Nucleus accumbens (tissue), 56 donors: ENCODE results near the gene KRT81.

Experiments used
- DNase-seq, 56 donors: peaks; one replicate each; lab custom pipeline; 2025; lab: John Stamatoyannopoulos, UW

Gene KRT81

DNA sequence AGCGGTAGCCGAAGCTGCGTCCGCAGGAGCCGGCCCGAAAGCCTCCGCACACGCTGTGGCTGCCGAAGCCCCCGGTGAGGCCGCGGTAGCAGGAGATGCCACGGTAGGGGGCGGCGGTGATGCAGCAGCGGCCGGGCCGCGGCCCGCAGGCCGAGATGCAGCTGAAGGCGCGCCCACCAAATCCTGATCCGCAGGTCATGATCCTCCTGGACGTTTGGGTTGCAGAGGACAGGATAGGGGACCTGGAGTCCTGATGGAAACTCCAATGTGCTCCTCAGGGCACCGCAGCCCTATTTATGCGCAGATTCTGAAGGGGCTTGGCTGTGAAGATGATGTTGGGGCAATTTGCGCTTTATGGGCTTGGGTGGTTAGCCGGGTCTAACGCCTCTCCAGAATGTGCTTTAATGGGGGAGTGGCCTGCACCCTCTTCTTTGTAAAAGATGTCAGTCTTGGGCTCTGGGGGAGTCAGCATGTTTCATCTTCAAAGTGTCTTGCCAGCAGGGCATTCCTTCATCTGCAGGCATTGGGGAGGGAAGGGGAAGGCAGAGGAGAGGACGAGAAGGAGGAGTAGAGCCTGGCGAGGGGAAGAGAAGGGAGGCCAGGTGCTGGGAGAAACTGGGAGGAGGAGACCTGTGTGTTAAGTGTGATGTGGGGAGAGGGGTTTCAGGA, at the start of gene KRT81:
TSS of gene KRT81 (minus strand) at position 268 of the 669 bp plus-strand sequence. CDS start at position 199, 69 bp downstream.
- no peak for DNase-seq

DNA sequence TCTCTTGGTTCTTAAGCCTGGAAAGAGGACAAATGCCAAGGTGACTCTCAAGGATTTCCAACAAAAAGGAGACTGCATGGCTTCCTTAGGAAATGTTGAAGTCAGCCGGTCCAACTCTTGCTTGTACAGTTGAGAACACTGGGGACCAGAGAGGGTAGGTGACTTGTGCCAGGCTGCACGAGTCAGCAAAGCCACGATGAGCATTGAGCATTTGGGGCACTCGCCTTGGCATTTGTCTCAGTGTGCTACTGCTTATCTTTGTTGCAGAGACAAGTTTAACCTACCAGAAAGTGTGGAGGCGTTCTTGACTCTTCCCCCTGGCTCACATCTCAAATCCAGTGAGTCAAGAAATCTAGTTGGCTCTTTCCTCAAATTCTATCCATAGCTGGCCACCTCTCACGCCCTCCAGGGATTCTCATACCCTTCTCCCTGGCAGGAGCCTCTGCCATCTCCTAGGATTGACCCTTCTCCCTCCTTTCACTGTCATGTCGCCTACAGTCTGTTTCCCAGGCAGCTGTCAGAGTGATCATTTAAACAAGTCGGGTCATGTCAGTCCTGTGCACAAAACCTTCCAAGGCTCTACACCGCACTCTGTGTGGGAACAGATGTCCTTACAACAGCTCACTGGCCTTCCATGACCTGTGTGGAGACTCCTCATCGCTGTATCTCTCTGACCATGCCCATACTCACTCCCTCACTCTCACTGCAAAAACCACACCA, 47.1 kb upstream of the KRT81 start:
- no peak for DNase-seq

DNA sequence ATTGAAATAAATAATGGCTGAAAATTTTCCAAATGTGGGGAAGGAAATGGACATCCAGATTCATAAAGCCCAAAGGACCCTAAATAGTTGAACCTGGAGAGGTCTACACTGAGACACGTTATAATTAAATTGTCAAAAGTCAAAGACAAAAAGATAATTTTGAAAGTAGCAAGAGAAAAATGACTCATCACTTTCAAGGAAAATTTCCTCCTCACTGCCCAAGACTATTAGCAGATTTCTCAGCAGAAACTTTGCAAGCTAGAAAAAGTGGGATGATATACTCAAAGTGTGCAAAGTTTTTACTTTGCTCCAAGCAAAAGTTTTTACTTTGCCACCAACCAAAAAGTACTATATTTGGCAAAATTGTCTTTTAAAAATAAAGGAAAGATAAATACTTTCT, 45.7 kb upstream of the KRT81 start:
- no peak for DNase-seq

DNA sequence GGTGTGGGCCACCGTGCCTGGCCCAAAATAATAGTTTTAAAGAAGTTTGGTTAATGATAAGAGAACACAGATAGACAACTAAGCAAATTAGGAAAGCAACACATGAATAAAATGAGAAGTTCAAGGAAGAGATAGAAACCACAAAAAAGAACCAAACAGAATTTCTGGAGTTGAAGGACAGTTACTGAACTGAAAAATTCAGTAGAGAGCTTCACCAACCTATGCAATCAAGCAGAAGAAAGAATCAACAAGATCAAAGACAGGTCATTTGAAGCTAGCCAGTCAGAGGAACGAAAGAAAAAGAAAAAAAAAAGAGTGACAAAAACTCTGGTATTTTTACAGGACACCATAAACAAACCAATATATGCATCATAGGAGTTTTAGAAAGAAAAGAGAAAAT, 45.3 kb upstream of the KRT81 start:
- DNase-seq: no peak

DNA sequence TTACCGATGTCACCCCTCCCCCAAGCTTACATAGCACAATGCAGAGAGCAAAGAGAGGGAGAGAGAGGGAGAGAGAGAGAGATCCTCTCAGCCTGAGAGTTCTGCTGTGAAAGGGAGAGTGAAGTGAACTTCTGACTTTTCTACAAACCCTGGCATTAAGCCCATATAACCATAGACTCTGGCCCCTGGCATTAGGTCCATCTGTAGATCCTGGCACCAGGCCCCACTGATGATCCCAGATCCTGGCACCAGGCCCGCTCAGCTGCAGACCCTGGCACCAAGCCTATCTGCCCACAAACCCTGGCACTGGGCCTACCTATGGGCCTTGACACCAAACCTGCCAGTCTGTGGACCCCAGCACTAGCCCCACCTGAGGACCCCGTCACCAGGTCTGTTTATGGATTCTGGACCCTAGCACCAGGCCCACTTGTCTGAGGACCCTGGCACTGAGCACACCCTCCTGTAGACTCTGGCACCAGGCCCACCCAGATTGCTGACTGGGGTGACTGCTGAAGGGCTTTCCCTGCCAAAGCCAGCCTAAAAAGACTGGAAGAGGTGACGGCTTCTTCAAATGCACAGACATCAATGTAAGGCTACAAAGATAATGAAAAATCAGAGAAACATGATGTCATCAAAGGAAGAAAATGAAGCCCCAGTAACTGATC, 44.4 kb upstream of the KRT81 start:
- DNase-seq: no peak

DNA sequence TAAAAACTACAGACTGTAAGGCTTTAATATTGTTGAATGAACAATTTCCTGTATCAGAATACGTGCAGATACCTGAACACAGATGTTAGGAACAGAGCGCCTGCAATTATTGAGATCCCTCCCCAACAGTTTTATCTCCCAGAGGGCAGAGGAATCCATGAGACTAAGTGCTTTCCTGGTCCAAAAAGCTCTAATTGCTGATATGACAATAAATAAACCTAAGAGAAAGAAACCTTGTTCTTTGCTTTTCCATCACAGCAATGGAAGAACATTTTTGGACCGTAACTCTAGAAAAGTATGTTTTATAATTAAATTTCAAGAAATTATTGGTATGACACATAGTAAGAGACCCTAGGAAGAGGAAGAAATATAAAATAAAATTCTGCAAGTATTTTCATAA, 42.9 kb upstream of the KRT81 start:
- no peak for DNase-seq

DNA sequence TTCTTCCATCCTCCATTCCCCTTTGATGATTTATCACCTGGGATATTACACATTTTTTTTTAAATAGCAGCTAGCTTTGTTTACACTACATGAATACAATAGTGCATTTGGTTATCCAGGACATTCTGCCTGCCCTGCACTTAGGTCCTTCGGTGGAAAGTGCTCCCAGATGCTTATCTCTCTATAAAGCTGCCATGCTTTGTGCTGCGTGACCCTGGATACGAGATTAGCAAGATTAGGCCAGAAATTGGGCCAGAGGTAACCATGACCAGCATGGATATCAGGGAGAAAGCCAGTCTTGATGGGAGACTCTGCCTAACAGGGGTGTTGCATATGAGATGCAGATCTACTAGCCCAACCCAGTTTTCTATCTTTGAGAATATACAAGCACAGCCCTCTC, 42.0 kb upstream of the KRT81 start:
- no peak for DNase-seq

DNA sequence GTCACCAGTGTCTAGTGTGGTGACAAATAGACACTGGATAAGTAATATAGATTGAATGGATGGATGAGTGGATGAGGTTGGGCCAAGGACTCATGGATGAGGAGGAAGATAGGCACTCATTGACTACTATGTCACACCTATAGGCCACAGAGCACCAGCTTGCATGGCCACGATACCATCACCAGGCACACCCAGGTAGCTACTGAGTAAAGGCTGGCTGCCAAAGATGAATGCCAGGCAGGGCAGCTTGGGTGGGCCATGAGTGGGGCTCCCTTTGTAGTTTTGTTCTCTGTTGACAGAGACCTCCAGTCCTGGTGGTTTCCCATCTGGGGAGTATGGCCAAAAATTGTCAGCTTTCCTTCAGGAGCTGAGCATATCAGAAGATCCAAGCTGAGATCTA, 41.0 kb upstream of the KRT81 start:
- DNase-seq: no peak

DNA sequence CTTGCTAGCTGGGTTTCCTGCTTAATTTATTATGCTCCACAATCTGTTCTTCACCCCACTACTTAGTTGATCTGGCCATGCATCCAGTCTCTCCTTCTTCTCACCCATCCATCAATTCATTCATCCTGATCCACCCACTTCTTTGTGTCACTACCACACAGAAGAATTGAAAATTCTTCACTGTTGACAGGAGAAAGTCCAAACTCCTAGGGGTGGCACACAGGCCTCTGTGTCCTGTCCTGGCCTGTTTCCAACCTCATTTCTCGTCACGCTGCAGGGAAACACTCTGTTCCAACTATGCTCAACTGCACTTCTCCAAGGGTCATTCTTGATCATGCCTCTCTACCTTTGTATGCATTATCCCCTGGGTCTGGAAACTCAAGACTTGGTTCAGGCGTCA, 40.5 kb upstream of the KRT81 start:
- DNase-seq: no peak

DNA sequence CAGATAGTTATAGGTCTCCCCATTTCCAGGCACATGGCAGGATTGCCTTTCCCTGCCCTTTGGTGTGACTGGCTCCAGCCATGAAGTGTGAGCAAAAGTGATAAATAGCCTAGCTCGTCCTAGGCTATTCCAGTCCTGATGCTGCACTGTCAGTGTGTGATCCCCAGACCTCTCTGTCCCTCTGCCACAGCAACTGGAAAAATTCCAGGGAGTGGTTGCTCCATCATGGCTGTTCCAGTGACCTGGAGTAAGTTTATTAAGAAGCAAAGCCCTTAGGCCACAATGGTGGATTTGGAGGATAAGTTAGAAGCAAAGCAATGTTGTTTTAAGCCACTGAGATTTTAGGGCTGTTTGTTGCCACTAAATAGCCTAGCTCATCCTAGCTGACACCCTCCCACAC, 39.7 kb upstream of the KRT81 start:
- no peak for DNase-seq

DNA sequence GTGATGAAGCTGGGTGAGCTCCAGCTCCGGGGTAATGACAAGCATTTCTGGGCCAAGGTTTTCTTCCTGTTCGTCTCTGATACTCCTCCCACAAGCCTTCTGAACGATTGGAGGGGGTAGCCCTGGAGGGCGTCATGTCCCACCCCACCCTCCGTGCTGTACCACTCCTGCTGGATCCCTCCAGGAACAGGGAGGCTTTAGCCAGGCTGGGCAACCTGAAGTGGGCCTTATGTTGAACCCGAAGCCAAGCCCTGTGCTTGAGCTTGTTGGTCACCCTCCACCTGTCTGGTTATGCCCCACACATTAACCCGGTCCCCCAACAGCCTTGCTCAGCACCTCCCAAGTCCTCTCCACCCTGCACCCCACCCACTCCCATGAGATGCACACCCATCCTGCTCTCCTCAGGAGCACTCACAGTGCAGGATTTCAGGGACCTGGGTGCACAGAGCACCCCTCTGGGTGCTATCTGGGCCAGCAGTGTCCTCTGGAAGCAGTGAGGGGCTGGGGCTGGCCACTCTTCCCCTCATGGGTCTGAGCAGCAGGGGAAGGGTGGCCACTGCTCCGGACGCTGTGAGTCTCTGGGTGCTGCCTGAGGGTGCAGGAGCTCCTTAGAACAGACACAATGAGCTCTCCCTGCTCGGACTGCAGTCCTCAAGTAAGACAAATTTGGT, 36.6 kb upstream of the KRT81 start:
- no peak for DNase-seq

DNA sequence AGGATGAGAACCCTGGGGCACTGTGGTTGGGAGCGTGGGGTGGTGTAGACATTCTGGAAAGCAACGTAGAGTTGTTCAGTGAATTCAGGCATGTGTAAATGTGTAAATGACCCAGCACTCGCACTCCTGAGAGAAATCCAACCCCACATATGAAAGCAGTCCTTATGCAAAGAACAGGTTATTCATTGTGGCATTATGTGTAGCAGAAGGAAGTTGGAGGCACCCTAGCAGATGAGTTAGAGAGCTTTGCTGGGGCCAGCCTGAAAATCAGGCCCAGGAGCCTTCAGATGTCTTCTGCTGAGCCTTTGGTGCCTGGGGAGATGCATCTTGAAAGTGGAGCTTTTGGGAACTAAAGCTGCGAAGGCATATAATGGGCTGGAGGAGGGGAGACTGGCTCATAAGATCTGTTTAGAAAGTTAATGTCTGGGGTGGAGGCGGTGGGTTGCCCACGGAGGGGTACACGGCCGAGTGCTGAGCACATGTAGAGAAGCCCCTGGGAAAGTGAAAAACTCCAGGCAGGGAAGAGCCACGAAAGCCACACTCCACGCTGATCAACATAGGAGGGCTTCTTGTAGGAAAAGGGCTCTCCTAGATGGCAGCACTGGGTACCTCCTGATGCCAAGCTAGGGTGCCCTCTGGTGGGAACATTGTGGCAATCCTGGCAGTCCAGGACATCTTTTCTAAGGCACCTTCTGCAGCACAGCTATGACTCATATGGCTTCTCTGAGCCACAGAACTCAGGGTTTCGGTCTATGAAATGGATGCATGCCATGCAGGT, 35.9 kb upstream of the KRT81 start:
- peak in 52 of 56 donors; percentile 8 to 82 (median 44) for DNase-seq

DNA sequence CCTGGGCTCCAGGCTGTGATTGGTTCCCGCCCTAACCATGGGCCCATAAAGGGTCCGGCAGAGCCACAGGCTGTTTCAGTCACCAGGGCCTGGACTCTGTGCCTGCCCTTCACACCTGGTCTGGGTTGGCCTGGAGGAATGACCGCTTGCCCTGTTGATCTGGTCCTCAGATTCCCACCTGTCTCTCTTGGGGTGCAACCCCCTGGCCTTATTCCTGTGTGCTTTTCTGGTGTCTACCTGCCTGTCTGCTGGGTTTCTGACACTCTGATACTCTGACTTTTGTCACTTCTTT, 32.8 kb upstream of the KRT81 start:
- DNase-seq: no peak

DNA sequence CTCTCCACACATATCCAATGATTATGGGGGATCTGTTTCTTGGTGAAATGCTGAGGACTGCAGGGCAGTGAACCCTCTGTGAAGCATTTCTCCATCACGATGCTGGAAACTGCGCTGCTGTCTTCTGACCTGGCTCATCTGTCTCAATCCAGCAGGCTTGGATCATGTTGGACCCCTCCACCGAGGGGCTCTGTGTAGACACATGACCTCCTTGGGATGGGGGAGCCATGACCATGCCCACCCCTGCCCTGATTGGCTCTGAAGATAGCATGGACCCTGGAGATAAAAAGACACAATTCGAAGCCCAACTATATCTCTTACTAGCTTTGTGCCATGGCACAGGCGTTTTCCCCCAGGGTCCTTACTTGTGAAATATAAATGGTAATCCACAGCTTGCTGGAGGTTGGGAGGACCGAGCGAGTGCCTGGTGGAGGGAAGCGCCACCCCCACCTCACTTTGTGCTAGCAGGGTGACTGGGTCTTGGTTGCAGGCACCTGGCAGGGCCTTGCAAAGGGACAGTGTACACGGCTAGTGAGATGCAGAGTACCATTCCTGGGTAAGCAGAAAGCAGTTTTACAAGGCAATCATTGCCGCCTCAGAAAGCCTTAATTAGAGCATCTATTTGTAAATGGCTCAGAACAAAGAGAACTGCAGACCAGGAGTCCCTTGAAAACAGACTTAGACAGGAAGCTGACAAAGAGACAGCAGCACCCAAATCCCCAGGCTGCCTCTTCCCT, 32.2 kb upstream of the KRT81 start:
- DNase-seq: no peak

DNA sequence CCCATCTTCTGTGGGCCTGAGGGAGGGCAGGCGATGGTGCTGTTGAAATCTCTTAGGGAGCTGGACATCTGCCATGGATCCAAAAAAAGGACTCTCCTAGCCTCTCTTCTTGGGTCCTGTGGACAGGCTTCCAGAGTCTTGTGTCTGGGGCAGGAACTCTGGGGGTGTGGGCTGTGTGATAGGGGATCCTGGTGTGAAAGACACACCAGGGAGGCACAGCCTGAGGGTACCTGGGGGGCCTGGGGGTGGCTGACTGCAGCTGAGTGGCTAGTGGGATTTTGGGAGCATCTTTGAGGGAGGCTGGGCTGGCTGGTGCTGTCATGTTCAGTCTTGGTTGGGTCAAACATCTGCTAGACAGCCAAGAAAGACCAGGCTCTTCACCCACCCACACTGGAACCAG, 31.7 kb upstream of the KRT81 start:
- no peak for DNase-seq

DNA sequence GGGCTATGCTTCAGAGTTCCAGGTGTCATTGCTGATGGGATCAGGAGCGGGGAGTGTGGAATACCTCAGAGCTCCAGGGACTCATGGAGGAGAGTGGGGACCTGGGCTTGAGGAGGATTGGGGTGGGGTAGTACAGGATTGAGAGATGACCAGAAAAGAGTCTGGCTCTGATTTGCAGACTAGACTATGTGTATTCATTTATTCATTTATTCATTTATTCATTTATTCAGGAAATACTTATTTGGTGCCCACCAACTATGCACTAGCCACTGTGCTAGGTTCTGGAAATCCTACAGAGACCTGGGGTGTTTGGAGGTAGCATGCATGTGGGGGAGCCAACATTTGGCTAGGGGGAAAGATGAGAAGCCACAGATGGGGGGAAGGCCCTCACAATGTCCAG, 30.7 kb upstream of the KRT81 start:
- DNase-seq: no peak

DNA sequence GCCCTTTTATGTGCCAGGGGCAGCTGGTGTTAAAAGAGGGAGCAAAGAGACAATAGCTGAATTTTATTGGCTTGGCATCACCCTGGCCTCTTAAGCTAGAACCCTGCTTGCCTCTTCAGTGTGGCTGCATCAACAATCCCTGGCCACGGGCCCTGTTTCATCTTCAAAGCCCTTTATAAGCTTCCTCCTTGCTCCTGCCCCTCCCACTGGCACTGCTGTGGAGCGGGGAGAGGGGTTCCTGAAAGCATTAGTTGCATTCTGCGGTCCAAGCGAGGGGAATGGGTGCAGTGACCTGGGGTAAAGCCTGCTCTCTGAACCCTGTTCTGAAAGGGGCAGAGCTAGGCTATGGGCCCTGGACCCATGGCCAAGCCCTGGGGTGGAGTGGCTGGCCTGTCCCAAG, 30.1 kb upstream of the KRT81 start:
- DNase-seq: peak in 24 of 56 donors; percentile 2 to 59 (median 24)

DNA sequence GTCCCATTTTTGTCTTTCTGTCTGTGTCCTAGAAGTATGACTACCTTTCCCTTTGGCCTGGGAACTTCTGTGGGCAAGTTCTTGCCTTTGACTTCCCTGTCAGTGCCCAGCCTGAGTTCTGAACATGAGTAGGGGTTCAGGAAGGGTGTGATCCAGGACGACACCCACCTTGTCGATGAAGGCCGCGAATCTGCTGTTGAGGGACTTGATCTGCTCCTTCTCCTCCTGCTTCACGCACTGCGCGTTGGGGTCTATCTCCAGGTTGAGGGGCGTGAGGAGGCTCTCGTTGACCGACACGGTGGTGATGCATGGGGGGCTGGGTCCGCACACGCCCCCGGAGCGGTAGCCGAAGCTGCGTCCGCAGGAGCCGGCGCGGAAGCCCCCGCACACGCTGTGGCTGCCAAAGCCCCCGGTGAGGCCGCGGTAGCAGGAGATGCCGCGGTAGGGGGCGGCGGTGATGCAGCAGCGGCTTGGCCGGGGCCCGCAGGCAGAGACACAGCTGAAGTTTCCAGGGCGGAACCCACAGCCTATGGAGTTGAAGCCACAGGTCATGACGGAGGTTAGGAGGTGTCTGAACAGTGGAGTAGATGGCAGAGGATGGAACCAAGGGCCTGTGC, 29.6 kb upstream of the KRT81 start, which contains the start of gene KRT83:
TSS of gene KRT83 (minus strand) at position 615 of the 617 bp plus-strand sequence. CDS start at position 552, 63 bp downstream.
- no peak for DNase-seq

DNA sequence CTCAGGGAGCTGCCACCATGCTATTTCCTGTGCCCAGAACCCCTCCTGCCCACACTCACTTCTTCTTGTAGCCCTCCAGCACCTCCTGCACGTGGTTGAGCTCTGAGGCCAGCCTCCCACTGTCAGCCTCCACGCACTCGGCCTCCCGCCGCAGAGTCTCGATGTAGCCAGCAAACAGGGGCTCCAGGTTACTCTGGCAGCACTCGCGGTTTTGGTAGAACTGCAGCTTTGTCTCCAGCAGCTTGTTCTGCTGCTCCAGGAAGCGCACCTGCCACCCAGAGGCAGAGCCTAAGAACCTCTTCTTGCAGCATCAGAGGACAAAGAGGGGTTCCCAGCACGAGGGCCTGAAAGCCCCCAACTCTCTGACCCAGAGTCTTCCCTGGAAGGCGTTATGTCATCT, 27.8 kb upstream of the KRT81 start:
- DNase-seq: no peak
